H9 (cell line): ENCODE measurements around the gene GRB10. TPM values are rescaled to one million over a fixed set of nuclear protein-coding genes. Genes with fewer than 3 reads are reported as not detected.

Experiments used
- DNase-seq: peaks from one replicate; pipeline ENCODE4 v3.0.0-alpha.2; 2017
- H2AFZ ChIP-seq: one replicate; pipeline ENCODE4 v1.6.1; 2013; ENCODE audit warnings: mild to moderate bottlenecking, low read length, control low read depth, moderate library complexity
- H2AK5ac ChIP-seq: 2 replicates; pipeline ENCODE4 v1.6.1; 2013; ENCODE audit warnings: low read length, control low read depth, mixed read lengths; ENCODE audit not compliant: insufficient read length
- H2BK120ac ChIP-seq: one replicate; pipeline ENCODE4 v1.6.1; 2013; ENCODE audit warnings: low read depth, mild to moderate bottlenecking, low read length, control low read depth, inconsistent platforms; ENCODE audit not compliant: poor library complexity, severe bottlenecking
- H2BK12ac ChIP-seq: 2 replicates; pipeline ENCODE4 v1.6.1; 2013; ENCODE audit warnings: low read length, control low read depth, mixed read lengths, low read depth; ENCODE audit not compliant: insufficient read length
- H2BK15ac ChIP-seq: 2 replicates; pipeline ENCODE4 v1.6.1; 2013; ENCODE audit warnings: low read depth, low read length, control low read depth
- H2BK20ac ChIP-seq: one replicate; pipeline ENCODE4 v1.6.1; 2013; ENCODE audit warnings: low read depth, mild to moderate bottlenecking, low read length, control low read depth, inconsistent platforms; ENCODE audit not compliant: poor library complexity, severe bottlenecking
- H2BK5ac ChIP-seq: 2 replicates; pipeline ENCODE4 v1.6.1; 2013; ENCODE audit warnings: low read length, control low read depth, mixed read lengths; ENCODE audit not compliant: insufficient read length
- H3K14ac ChIP-seq: 2 replicates; pipeline ENCODE4 v1.6.1; 2013; ENCODE audit warnings: low read length, control low read depth; ENCODE audit not compliant: insufficient read depth
- H3K18ac ChIP-seq: 2 replicates; pipeline ENCODE4 v1.6.1; 2013; ENCODE audit warnings: low read depth, mild to moderate bottlenecking, mixed read lengths, low read length, control low read depth; ENCODE audit not compliant: insufficient read length
- H3K23ac ChIP-seq: 2 replicates; pipeline ENCODE4 v1.6.1; 2013; ENCODE audit warnings: low read length, control low read depth, mixed read lengths, low read depth; ENCODE audit not compliant: insufficient read length
- H3K23me2 ChIP-seq: 2 replicates; pipeline ENCODE4 v1.6.1; 2013; ENCODE audit warnings: low read depth, mild to moderate bottlenecking, mixed read lengths, low read length, control low read depth; ENCODE audit not compliant: insufficient read length, poor library complexity, severe bottlenecking
- H3K27ac ChIP-seq: 2 replicates; pipeline ENCODE4 v1.5.1; 2013; ENCODE audit warnings: low read length, control low read depth, mixed read lengths, low read depth; ENCODE audit not compliant: insufficient read length
- H3K27me3 ChIP-seq: 2 replicates; pipeline ENCODE4 v1.6.1; 2013; ENCODE audit warnings: low read length, control low read depth, inconsistent platforms; ENCODE audit not compliant: insufficient read depth
- H3K4ac ChIP-seq: 2 replicates; pipeline ENCODE4 v1.6.1; 2013; ENCODE audit warnings: low read depth, mild to moderate bottlenecking, control low read depth, inconsistent platforms, low read length, moderate library complexity
- H3K4me1 ChIP-seq: 2 replicates; pipeline ENCODE4 v1.6.1; 2013; ENCODE audit warnings: low read length, control low read depth, inconsistent platforms; ENCODE audit not compliant: insufficient read depth
- H3K4me2 ChIP-seq: 2 replicates; pipeline ENCODE4 v1.6.1; 2013; ENCODE audit warnings: low read length, control low read depth, mixed read lengths; ENCODE audit not compliant: insufficient read length, insufficient read depth
- H3K56ac ChIP-seq: 2 replicates; pipeline ENCODE4 v1.6.1; 2013; ENCODE audit warnings: low read depth, mild to moderate bottlenecking, mixed read lengths, low read length, control low read depth; ENCODE audit not compliant: insufficient read length
- H3K79me1 ChIP-seq: 2 replicates; pipeline ENCODE4 v1.6.1; 2013; ENCODE audit warnings: low read depth, mild to moderate bottlenecking, moderate library complexity, low read length, control low read depth, inconsistent platforms; ENCODE audit not compliant: insufficient read depth, poor library complexity, severe bottlenecking
- H3K79me2 ChIP-seq: 2 replicates; pipeline ENCODE4 v1.6.1; 2013; ENCODE audit warnings: low read length, control low read depth, inconsistent platforms; ENCODE audit not compliant: insufficient read depth
- H3K9ac ChIP-seq: 2 replicates; pipeline ENCODE4 v1.6.1; 2013; ENCODE audit warnings: low read length, control low read depth, mixed read lengths; ENCODE audit not compliant: insufficient read length; ENCODE audit errors: extremely low read depth
- H3K9me3 ChIP-seq: one replicate; pipeline ENCODE4 v1.6.1; 2013; ENCODE audit warnings: low read depth, low read length, inconsistent platforms; ENCODE audit not compliant: control insufficient read depth
- H3T11ph ChIP-seq: one replicate; pipeline ENCODE4 v1.6.1; 2013; ENCODE audit warnings: mild to moderate bottlenecking, low read length, control low read depth, inconsistent platforms
- H4K20me1 ChIP-seq: one replicate; pipeline ENCODE4 v1.6.1; 2013; ENCODE audit not compliant: control insufficient read depth, insufficient read length, insufficient read depth
- H4K5ac ChIP-seq: 2 replicates; pipeline ENCODE4 v1.6.1; 2013; ENCODE audit warnings: low read depth, mild to moderate bottlenecking, mixed read lengths, low read length, control low read depth; ENCODE audit not compliant: insufficient read length
- H4K8ac ChIP-seq: replicated peaks from 2 replicates; pipeline ENCODE4 v1.6.1; 2013; ENCODE audit warnings: low read length, control low read depth, mixed read lengths, low read depth; ENCODE audit not compliant: insufficient read length
- H4K91ac ChIP-seq: 2 replicates; pipeline ENCODE4 v1.6.1; 2013; ENCODE audit warnings: low read depth, mild to moderate bottlenecking, moderate library complexity, mixed read lengths, low read length, control low read depth; ENCODE audit not compliant: insufficient read length
- H3K27ac Mint-ChIP-seq, 3 experiments: 2 replicates in 2 of 3; 3 replicates in 1 of 3; pipeline ENCODE4 v1.8.0; 2020 to 2021; ENCODE audit warnings: mixed read lengths in 3 of 3, mild to moderate bottlenecking in 1 of 3, moderate library complexity in 1 of 3
- H3K27me3 Mint-ChIP-seq: 2 replicates; pipeline ENCODE4 v1.8.0; 2021; ENCODE audit warnings: low read depth, mild to moderate bottlenecking, moderate library complexity, mixed read lengths
- H3K36me3 Mint-ChIP-seq, 3 experiments: 2 replicates in 2 of 3; 3 replicates in 1 of 3; pipeline ENCODE4 v1.8.0; 2020 to 2021; ENCODE audit warnings: low read depth in 3 of 3, mixed read lengths in 3 of 3; ENCODE audit not compliant: insufficient read depth in 1 of 3
- H3K4me1 Mint-ChIP-seq, 2 experiments: 2 replicates each; pipeline ENCODE4 v1.8.0; 2020; ENCODE audit warnings: mixed read lengths in 2 of 2
- H3K4me3 Mint-ChIP-seq, 2 experiments: 2 replicates in 1 of 2; 3 replicates in 1 of 2; pipeline ENCODE4 v1.8.0; 2020 to 2021; ENCODE audit warnings: mild to moderate bottlenecking in 2 of 2, mixed read lengths in 2 of 2, moderate library complexity in 1 of 2
- H3K9me3 Mint-ChIP-seq, 2 experiments: 2 replicates in 1 of 2; 3 replicates in 1 of 2; pipeline ENCODE4 v1.8.0; 2020; ENCODE audit warnings: mild to moderate bottlenecking in 2 of 2, mixed read lengths in 2 of 2, moderate library complexity in 1 of 2
- WGBS: extraction: QIAGEN DNeasy Blood & Tissue Kit; methylation state at CpG from one replicate; pipeline ENCODE4 v1.1.7; 2013; ENCODE audit warnings: missing lambda C conversion rate, low lambda C conversion rate, mixed read lengths; ENCODE audit not compliant: insufficient read length; ENCODE audit errors: extremely low coverage; 5-methylcytosine and 5-hydroxymethylcytosine counted together
- total RNA-seq: library from RNA; stranded (reverse); gene quantifications from 2 replicates; pipeline ENCODE4 v1.2.1, GENCODE V29; 2021
- TF ChIP-seq, protein P1 (sequence below): fragments of 200-600 bp; sonication (generic); conservative IDR thresholded peaks from 3 replicates; pipeline ENCODE4 v1.8.0; 2021; ENCODE audit warnings: antibody characterized with exemption, mild to moderate bottlenecking

Gene GRB10
- total RNA-seq, 1 experiment from 2014 or later, result 108 TPM

DNA sequence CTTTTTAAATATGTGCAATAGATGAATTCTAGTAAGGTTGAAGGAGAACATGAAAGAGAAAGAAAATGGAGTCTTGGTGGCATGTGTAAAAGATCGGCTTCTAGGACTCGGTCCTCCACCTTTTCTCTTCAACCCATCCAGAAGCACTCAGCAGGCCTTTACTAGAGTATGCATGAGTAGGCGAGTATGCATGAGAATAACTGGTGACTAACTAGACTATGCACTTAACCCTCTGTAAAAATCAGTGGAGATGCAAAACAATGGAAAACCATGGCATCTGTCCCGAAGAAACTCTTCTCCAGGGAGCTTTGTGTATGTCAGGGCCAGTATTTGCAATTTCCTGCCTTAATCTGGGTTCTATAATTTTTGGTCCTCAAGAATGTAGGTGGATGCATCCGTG is 40.0 kb upstream of the GRB10 start:
- Histone ChIP-seq H3T11ph (no peak overlapping the region), H2BK12ac (no peak overlapping the region), H2BK20ac (no peak overlapping the region), H3K9ac (no peak overlapping the region), H2BK120ac (no peak overlapping the region), H4K91ac (no peak overlapping the region), H3K4me1 (peaks cover 5% of the 10 kb centered on the region; the same call in 1 of the 2 replicates), H2BK15ac (no peak overlapping the region), H3K56ac (no peak overlapping the region), H3K27me3 (no peaks in the 10 kb centered on the region), H3K23ac (no peak overlapping the region), H4K8ac (no peak overlapping the region), H4K20me1 (no peaks in the 10 kb centered on the region), H3K4me2 (no peak overlapping the region), H2AFZ (no peak overlapping the region), H3K18ac (no peak overlapping the region), H3K79me1 (no peaks in the 10 kb centered on the region), H4K5ac (no peak overlapping the region), H3K14ac (no peak overlapping the region), H3K27ac (no peak overlapping the region), H3K23me2 (no peaks in the 10 kb centered on the region), H2AK5ac (no peak overlapping the region), H2BK5ac (no peak overlapping the region), H3K4ac (no peak overlapping the region), H3K79me2 (no peaks in the 10 kb centered on the region), H3K9me3 (no peaks in the 10 kb centered on the region)
- Mint-ChIP-seq H3K4me1 (peaks cover 20 to 39% of the 10 kb centered on the region in 2 experiments), H3K27ac (no peak overlapping the region; a peak in 1 of 7 replicates), H3K4me3 (no peak overlapping the region), H3K36me3 (no peaks in the 10 kb centered on the region; a peak in 1 of 7 replicates), H3K9me3 (no peaks in the 10 kb centered on the region), H3K27me3 (no peaks in the 10 kb centered on the region; the same call in 1 of the 2 replicates)
- DNase-seq, result no peak
- WGBS, result no CpG with 5 or more reads among the region's 5 CpGs
- TF ChIP-seq, protein P1, sequence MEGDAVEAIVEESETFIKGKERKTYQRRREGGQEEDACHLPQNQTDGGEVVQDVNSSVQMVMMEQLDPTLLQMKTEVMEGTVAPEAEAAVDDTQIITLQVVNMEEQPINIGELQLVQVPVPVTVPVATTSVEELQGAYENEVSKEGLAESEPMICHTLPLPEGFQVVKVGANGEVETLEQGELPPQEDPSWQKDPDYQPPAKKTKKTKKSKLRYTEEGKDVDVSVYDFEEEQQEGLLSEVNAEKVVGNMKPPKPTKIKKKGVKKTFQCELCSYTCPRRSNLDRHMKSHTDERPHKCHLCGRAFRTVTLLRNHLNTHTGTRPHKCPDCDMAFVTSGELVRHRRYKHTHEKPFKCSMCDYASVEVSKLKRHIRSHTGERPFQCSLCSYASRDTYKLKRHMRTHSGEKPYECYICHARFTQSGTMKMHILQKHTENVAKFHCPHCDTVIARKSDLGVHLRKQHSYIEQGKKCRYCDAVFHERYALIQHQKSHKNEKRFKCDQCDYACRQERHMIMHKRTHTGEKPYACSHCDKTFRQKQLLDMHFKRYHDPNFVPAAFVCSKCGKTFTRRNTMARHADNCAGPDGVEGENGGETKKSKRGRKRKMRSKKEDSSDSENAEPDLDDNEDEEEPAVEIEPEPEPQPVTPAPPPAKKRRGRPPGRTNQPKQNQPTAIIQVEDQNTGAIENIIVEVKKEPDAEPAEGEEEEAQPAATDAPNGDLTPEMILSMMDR, result no peak
